Activated naive CD4-positive, alpha-beta T cell treated with anti-CD3 and anti-CD28 coated beads, Interleukin-2, amount 10 ng/mL, durations not matched to agents 7 days and 5 days (primary cell): ENCODE measurements around the gene SERINC4.

ENCODE experiments used
- CTCF ChIA-PET: fragments of 350-600 bp; sonication (Branson Sonifier 250); formaldehyde crosslinking; loops from one replicate; lab custom pipeline; 2021; ENCODE audit warnings: antibody characterized with exemption; lab: Charles Lee
- DNase-seq: peaks from one replicate; pipeline ENCODE4 v3.0.0-alpha.2; 2020
- H3K27ac Mint-ChIP-seq: one replicate; pipeline ENCODE4 v1.8.0; 2021; ENCODE audit warnings: mild to moderate bottlenecking, moderate library complexity, mixed read lengths
- H3K27me3 Mint-ChIP-seq: one replicate; pipeline ENCODE4 v1.8.0; 2021; ENCODE audit warnings: mild to moderate bottlenecking, mixed read lengths
- H3K36me3 Mint-ChIP-seq: one replicate; pipeline ENCODE4 v1.8.0; 2021; ENCODE audit warnings: mixed read lengths
- H3K4me1 Mint-ChIP-seq: one replicate; pipeline ENCODE4 v1.8.0; 2021; ENCODE audit warnings: mixed read lengths
- H3K4me3 Mint-ChIP-seq: one replicate; pipeline ENCODE4 v1.8.0; 2021; ENCODE audit warnings: mild to moderate bottlenecking, moderate library complexity, mixed read lengths
- H3K9me3 Mint-ChIP-seq: one replicate; pipeline ENCODE4 v1.8.0; 2021; ENCODE audit warnings: mixed read lengths

Gene SERINC4

DNA sequence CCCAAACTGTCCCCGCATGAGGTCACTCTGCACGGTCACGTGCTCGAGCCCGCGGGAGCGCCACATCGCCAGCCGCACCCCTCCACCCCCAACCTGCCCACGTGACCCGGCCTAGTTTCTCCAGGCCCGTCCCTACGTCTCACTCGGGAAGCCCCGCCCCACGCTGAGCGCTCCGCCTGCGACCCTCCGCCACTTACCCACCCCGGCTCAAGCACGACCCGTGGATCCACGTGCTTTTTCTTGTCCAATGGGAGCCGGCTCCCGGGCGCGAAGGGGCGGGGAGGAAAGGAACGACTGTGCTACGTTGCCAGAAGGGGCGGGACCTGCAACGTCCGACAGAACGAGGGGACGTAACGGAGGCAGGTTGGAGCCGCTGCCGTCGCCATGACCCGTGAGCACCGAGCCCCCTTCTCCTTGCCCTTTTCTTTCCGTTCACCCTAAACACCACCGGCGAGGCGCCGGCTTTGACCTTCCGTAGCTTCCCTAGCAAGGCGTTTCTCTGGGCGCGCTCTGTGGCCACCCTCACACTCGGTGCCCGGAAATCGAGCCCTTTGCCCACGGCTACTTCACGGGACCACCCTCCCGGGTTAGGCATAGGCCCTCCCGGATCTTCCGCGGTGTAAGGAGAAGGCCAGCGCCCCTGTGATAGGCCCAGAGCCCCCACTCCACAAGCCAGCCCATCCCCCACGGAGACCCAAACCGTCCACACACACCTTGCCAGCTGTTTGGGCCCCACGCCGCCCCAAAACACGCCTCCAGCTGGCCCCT lies 7.8 kb downstream of the SERINC4 start, which contains the start of gene SERF2:
SERF2 (plus strand) TSS at position 328 of the 768 bp plus-strand sequence; CDS start at position 385, 57 bp downstream.
- CTCF ChIA-PET = interaction anchor here (1.1 kb wide), 2 partner anchors 10 to 14 kb away, joined by 3 to 4 read pairs; no protein-coding TSS in a partner anchor
- Mint-ChIP-seq H3K4me1 (peaks cover 40% of the 10 kb centered on the region), H3K27me3 (no peaks in the 10 kb centered on the region), H3K9me3 (no peaks in the 10 kb centered on the region), H3K36me3 (peaks cover 43% of the 10 kb centered on the region), H3K27ac (peak within 1 kb of the TSS; percentile 97), H3K4me3 (peak within 1 kb of the TSS; percentile 95)
- peak; percentile 100 for DNase-seq

GRCh38 chr15:43789409-43789808 lies 10.6 kb downstream of the SERINC4 start:
- DNase-seq = no peak
- Mint-ChIP-seq H3K9me3 (no peaks in the 10 kb centered on the region), H3K4me3 (no peak overlapping the region), H3K27ac (no peak overlapping the region), H3K4me1 (peaks cover 20% of the 10 kb centered on the region), H3K36me3 (peaks cover 22% of the 10 kb centered on the region), H3K27me3 (no peaks in the 10 kb centered on the region)
- CTCF ChIA-PET = interaction anchor here (2.4 kb wide), 1 partner anchor 13 kb away, joined by 14 read pairs; the partner anchor contains the start of gene ELL3

DNA sequence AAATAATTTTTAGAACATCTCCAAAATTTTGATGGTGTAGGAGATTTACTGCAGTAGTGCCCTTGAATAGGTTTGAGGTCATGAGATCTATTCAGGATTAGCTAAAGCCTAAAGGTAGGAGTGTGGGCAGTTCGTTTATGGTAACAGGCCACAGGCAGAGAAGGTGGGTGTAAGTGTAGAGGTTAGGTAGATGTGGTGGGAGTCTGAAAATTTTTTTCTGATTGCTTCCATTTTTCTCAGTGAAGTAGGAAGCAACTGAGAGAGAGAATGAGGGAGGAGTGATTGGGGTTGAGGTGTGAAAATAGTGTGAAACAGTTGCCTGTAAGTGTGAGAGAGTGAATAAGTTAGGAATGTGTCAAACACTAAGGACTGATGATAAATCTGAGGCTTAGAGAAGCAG lies 21.0 kb downstream of the SERINC4 start:
- H3K9me3 Mint-ChIP-seq = no peaks in the 10 kb centered on the region
- peak overlapping the region; percentile 2 for H3K27ac Mint-ChIP-seq
- DNase-seq = no peak
- peaks cover 26% of the 10 kb centered on the region for H3K4me1 Mint-ChIP-seq
- CTCF ChIA-PET = interaction anchor here (1.0 kb wide), 1 partner anchor 12 kb away, joined by 3 read pairs; no protein-coding TSS in a partner anchor
- H3K36me3 Mint-ChIP-seq = peaks cover 3% of the 10 kb centered on the region
- peaks cover 9% of the 10 kb centered on the region for H3K27me3 Mint-ChIP-seq
- H3K4me3 Mint-ChIP-seq = peak overlapping the region; percentile 7

- peaks cover 12% of the 10 kb centered on the region for H3K36me3 Mint-ChIP-seq
- peak overlapping the region; percentile 91 for H3K4me3 Mint-ChIP-seq
- DNase-seq = peak; percentile 90
- CTCF ChIA-PET = interaction anchor here (0.7 to 2.2 kb wide), 9 partner anchors 9 to 336 kb away, joined by 3 to 14 read pairs (median 5); partner anchors contain the start of gene MFAP1
- no peaks in the 10 kb centered on the region for H3K9me3 Mint-ChIP-seq
- peaks cover 26% of the 10 kb centered on the region for H3K4me1 Mint-ChIP-seq
- peak overlapping the region; percentile 92 for H3K27ac Mint-ChIP-seq
- peaks cover 9% of the 10 kb centered on the region for H3K27me3 Mint-ChIP-seq
Observed at GRCh38 chr15:43777267-43777914, 22.6 kb downstream of the SERINC4 start.

- no peaks in the 10 kb centered on the region for H3K9me3 Mint-ChIP-seq
- H3K27me3 Mint-ChIP-seq = peaks cover 9% of the 10 kb centered on the region
- peak within 1 kb of the TSS; percentile 92 for H3K27ac Mint-ChIP-seq
- peak; percentile 84 for DNase-seq
- peak within 1 kb of the TSS; percentile 91 for H3K4me3 Mint-ChIP-seq
- peaks cover 18% of the 10 kb centered on the region for H3K36me3 Mint-ChIP-seq
- CTCF ChIA-PET = interaction anchor here (0.8 to 2.2 kb wide), 9 partner anchors 9 to 336 kb away, joined by 3 to 14 read pairs (median 5); partner anchors contain the start of gene MFAP1
- peaks cover 26% of the 10 kb centered on the region for H3K4me1 Mint-ChIP-seq
Observed at GRCh38 chr15:43776718-43777266, 23.2 kb downstream of the SERINC4 start, which contains the start of gene ELL3. ELL3 (minus strand) TSS chr15:43776966; CDS start chr15:43776901, 65 bp downstream.

DNA sequence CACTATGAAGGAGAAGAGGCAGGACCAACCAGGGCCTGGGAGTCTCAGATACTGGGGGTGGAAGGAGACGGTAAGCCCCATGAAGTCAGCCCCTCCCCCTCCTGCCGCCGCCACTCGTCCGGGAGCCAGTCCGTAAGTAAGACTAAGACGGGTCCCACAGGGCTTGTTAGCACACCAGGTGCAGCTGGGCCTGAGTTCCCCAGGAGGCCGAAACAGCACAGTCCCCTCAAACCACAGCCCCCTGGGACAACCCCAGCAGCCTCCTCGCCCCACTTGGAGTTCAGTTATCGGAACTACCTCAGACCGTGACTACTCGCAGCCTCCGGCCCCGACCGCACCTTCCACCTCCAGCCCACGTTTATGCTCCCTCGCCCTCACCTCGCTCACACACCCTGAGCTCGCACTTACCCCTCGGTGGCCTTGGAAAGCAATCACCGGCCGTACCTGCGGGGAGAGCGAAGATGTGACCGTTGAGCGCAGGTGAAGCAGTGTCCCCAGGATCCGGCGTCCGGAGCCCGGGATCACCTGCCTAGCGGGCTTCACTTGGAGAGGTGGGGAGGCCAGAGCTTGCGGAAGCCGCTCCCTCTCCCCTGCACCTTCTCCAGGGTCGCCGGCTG lies 23.8 kb downstream of the SERINC4 start:
- CTCF ChIA-PET = interaction anchor here (0.6 to 2.2 kb wide), 11 partner anchors 10 to 335 kb away, joined by 3 to 14 read pairs (median 5); partner anchors contain the start of gene MFAP1
- peak overlapping the region; percentile 92 for H3K27ac Mint-ChIP-seq
- peaks cover 26% of the 10 kb centered on the region for H3K4me1 Mint-ChIP-seq
- peak overlapping the region; percentile 91 for H3K4me3 Mint-ChIP-seq
- peaks cover 22% of the 10 kb centered on the region for H3K36me3 Mint-ChIP-seq
- H3K9me3 Mint-ChIP-seq = no peaks in the 10 kb centered on the region
- H3K27me3 Mint-ChIP-seq = peaks cover 9% of the 10 kb centered on the region
- peak; percentile 33 for DNase-seq

- peak overlapping the region; percentile 45 for H3K27ac Mint-ChIP-seq
- peaks cover 26% of the 10 kb centered on the region for H3K4me1 Mint-ChIP-seq
- peak overlapping the region; percentile 91 for H3K4me3 Mint-ChIP-seq
- peaks cover 9% of the 10 kb centered on the region for H3K27me3 Mint-ChIP-seq
- H3K9me3 Mint-ChIP-seq = no peaks in the 10 kb centered on the region
- peaks cover 28% of the 10 kb centered on the region for H3K36me3 Mint-ChIP-seq
- CTCF ChIA-PET = interaction anchor here (0.6 to 1.3 kb wide), 3 partner anchors 26 to 264 kb away, joined by 3 read pairs; no protein-coding TSS in a partner anchor
- no peak for DNase-seq
Observed at GRCh38 chr15:43775411-43775965, 24.5 kb downstream of the SERINC4 start.

- Mint-ChIP-seq H3K27ac (peak overlapping the region; percentile 28), H3K36me3 (peaks cover 36% of the 10 kb centered on the region), H3K9me3 (no peaks in the 10 kb centered on the region), H3K4me3 (no peak overlapping the region), H3K4me1 (peaks cover 22% of the 10 kb centered on the region), H3K27me3 (peaks cover 9% of the 10 kb centered on the region)
- no peak for DNase-seq
- CTCF ChIA-PET = no interaction called here
Observed at GRCh38 chr15:43774062-43774461, 26.0 kb downstream of the SERINC4 start.

DNA sequence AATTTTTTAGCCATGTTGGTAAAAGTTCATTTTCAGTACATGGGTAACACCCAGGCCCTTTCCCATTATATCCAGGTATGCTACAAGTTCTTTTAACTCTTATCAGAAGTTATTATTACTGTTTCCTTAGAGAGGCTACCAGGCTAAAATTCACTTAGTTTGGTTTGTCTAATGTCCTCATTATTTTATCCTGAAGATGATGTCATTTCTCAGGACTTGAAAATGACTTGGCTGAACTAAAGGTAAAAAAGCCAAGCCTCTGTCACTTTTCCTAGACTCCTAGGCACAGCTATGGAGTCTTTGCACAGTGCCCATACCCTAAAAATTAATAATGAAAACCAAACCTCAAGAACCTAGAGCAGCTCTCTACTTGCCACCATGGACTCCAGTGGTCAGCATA lies 27.4 kb downstream of the SERINC4 start:
- H3K4me1 Mint-ChIP-seq = peaks cover 13% of the 10 kb centered on the region
- DNase-seq = no peak
- H3K27ac Mint-ChIP-seq = no peak overlapping the region
- H3K4me3 Mint-ChIP-seq = no peak overlapping the region
- no peaks in the 10 kb centered on the region for H3K9me3 Mint-ChIP-seq
- peaks cover 45% of the 10 kb centered on the region for H3K36me3 Mint-ChIP-seq
- H3K27me3 Mint-ChIP-seq = peaks cover 5% of the 10 kb centered on the region
- CTCF ChIA-PET = interaction anchor here (0.5 kb wide), 1 partner anchor 395 kb away, joined by 3 read pairs; no protein-coding TSS in a partner anchor

GRCh38 chr15:43771816-43772215 lies 28.2 kb downstream of the SERINC4 start:
- Mint-ChIP-seq H3K4me1 (peaks cover 6% of the 10 kb centered on the region), H3K27ac (no peak overlapping the region), H3K27me3 (no peaks in the 10 kb centered on the region), H3K36me3 (peaks cover 47% of the 10 kb centered on the region), H3K9me3 (no peaks in the 10 kb centered on the region), H3K4me3 (no peak overlapping the region)
- no peak for DNase-seq
- CTCF ChIA-PET = interaction anchor here (1.0 kb wide), 1 partner anchor 17 kb away, joined by 3 read pairs; no protein-coding TSS in a partner anchor

DNA sequence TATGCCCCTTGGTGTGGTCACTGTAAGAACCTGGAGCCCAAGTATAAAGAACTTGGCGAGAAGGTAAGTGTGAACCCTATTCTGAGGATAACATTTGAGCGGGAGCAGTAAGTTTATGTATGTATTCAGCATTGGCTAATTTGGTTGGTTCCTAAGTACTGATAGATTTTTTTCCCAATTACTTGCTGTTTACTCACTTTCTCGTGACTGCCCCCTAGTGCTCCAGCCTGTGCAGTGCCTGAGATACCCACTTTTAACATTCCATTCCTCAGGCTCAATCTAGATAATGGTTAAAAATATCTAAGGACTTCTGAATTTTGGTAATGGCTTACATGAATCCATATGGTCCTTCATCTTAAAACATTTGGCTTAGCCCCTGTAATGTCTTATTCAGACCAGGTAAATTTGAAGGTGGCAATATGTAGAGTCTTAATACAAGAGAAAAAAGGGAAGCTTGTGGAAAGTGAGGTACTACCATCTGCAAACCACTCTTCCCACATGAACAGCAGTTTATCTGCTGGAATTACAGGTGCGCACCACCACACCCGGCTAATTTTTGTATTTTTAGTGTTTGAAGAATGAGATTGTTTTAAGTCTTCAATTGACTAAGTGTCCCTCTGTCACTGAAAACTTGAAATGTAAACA lies 30.3 kb downstream of the SERINC4 start:
- no peak overlapping the region for H3K4me3 Mint-ChIP-seq

DNA sequence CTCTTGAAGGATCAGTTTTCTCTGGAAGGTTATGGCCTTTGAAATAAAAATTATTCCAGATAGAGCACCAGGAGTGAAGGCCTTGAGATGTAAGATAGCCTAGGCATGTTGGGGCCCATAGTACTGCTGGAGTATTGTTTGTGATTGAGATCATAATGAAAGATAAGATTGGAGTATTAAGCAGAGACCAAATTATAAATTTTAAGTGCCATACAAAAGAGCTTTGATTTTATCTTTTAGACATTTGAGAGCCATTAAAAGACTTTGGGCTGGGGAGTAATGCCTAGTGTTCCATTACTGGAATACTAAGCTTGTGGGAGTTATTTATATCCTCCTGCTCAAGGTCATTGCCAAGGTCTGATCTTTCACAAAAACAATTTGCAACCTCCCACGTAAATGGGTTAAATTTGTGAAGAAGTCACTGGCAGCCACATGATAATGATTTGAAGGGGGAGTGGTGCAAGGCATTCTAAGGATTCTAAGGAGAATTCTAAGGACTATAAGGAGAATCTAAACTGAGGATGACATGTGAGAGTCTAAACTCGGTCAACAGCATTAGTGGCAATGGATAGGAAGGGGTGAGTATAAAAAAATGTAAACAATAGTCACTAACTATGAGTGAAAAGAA lies 36.1 kb downstream of the SERINC4 start:
- no peak for DNase-seq
- no peak overlapping the region for H3K27ac Mint-ChIP-seq
- H3K4me1 Mint-ChIP-seq = peaks cover 2% of the 10 kb centered on the region
- H3K27me3 Mint-ChIP-seq = no peaks in the 10 kb centered on the region
- CTCF ChIA-PET = no interaction called here
- no peaks in the 10 kb centered on the region for H3K9me3 Mint-ChIP-seq
- no peak overlapping the region for H3K4me3 Mint-ChIP-seq
- H3K36me3 Mint-ChIP-seq = peaks cover 62% of the 10 kb centered on the region

More for the DNA sequence above, 30.3 kb downstream of the SERINC4 start:
- H3K36me3 Mint-ChIP-seq = peaks cover 63% of the 10 kb centered on the region
- H3K9me3 Mint-ChIP-seq = no peaks in the 10 kb centered on the region
- no peaks in the 10 kb centered on the region for H3K27me3 Mint-ChIP-seq
- H3K4me1 Mint-ChIP-seq = no peaks in the 10 kb centered on the region
- peak; percentile 76 for DNase-seq
- CTCF ChIA-PET = interaction anchor here (0.9 to 1.6 kb wide), 6 partner anchors 10 to 328 kb away, joined by 3 to 6 read pairs (median 4); no protein-coding TSS in a partner anchor
- H3K27ac Mint-ChIP-seq = peak overlapping the region; percentile 62
